Pons (tissue), 1 donor: ENCODE results near the gene ZNF143.

Experiments used
- DNase-seq: peaks from one replicate; pipeline ENCODE4 v3.0.0-alpha.2; 2016; ENCODE audit warnings: low spot score

Gene ZNF143

DNA sequence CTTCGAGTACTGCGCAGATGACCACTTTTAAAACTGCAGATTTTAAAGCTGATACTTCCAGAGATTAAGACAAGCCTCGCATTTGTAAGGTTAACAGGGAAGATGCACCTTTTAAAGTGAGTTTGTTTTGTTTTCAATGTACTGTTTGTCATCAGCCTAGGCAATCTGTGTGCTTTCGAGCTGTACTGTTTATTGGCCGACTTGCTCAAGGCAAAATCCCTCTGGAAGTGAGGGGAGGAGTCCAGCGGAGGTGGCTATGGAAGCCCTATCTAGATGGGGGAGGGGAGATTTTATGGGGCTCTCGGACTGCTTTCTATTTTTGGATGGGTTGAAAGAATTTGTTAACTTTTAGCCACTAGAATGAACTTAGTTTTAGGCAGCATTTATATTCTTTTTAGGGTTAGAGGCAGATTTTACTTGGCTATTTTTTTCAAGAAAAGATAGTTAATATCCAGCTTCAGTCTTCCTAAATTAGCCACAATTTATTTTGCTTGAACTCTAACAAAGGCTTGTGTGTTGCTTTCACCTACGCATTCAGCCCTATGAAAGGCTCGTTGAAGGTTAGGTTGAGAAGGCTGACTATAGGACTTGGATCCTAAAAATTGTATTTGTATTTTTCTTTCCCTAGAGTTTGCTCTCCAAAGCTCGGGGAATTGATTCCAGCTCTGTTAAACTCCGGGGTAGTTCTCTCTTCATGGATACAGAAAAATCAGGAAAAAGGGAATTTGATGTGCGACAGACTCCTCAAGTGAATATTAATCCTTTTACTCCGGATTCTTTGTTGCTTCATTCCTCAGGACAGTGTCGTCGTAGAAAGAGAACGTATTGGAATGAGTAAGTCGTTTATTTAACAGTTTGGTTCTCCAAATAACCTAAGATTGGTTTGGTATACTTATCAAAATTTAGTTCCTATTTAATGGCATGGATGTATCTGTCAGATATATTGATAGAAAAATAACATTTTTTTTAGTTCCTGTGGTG lies 114.7 kb downstream of the ZNF143 start:
- no peak for DNase-seq

DNA sequence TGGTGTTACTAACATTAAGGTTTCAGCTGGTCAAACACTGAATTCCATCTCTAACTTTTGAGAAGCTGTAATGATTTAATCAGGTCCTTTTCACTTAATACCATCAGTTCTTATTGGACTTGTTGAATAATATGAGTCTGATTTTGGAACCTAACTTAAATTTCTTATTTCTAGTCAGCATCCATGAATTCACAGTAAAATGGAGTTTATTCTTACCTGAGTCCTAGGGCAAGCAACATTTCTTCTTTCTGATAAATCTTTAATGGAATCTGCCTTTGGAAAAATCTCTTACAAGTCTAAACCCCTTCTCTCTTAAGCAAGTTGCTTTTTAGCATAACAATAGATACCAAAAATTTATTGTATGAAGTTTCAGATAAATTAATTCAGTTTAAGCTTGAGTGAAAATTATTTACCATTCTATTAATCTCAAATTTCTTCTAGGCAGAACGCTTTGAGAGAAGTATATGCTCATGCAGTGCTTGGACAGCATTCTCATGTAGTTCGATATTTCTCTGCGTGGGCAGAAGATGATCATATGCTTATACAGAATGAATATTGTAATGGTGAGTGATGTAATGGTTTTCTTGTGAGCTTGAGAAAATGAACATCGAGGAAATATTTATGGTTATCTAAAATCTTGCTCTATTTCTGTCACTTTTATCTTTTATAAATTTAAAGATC lies 116.0 kb downstream of the ZNF143 start:
- DNase-seq: no peak

DNA sequence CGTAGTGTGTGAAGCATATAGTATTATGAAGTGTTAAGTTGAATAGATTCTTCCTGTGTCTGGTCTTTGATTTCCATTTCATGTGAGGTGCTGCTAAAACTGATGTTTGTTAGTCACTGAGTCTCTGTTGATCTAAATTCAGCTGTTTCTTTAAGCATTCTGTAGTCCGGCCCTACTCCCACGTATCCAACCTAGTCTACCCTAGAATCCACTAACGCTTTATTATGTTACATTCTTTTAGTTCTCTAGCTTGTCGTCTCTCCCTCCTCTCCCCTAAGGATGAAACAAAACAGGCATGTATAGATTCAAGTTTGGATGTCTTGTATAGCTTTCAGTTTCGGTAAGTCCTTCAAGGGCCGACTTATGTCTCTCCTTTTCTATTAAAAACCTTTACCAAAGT lies 116.7 kb downstream of the ZNF143 start:
- no peak for DNase-seq
